Activated B cell treated with CpG ODN at 0.5 μM for 24 hours (primary cell): ENCODE data around the gene SCUBE3. TPM values are rescaled to one million over a fixed set of nuclear protein-coding genes. Genes with fewer than 3 reads are reported as not detected.

Source experiments
- ATAC-seq: fragments of 200-7000 bp; cut with Tn5 transposase; one replicate; pipeline ENCODE4 v1.10.0; 2021; ENCODE audit warnings: low read depth, mild to moderate bottlenecking, moderate library complexity
- CTCF ChIA-PET: fragments of 350-600 bp; sonication (Branson Sonifier 250); formaldehyde crosslinking; loops from one replicate; lab custom pipeline; 2021; ENCODE audit warnings: antibody characterized with exemption; lab: Charles Lee
- POLR2A ChIA-PET: fragments of 350-600 bp; sonication (Branson Sonifier 250); formaldehyde crosslinking; loops from one replicate; lab custom pipeline; 2021; ENCODE audit warnings: antibody characterized with exemption; lab: Charles Lee
- DNase-seq: peaks from one replicate; pipeline ENCODE4 v3.0.0; 2022
- H3K27ac Mint-ChIP-seq: one replicate; pipeline ENCODE4 v1.8.0; 2020; ENCODE audit warnings: mixed read lengths
- H3K27me3 Mint-ChIP-seq: one replicate; pipeline ENCODE4 v1.8.0; 2021; ENCODE audit warnings: mixed read lengths
- H3K36me3 Mint-ChIP-seq: one replicate; pipeline ENCODE4 v1.8.0; 2021; ENCODE audit warnings: low read depth, mixed read lengths
- H3K4me1 Mint-ChIP-seq: one replicate; pipeline ENCODE4 v1.8.0; 2021; ENCODE audit warnings: mixed read lengths
- H3K4me3 Mint-ChIP-seq: one replicate; pipeline ENCODE4 v1.8.0; 2020; ENCODE audit warnings: mild to moderate bottlenecking, mixed read lengths
- H3K9me3 Mint-ChIP-seq: one replicate; pipeline ENCODE4 v1.8.0; 2020; ENCODE audit warnings: mixed read lengths
- CTCF ChIP-seq: fragments of 200-600 bp; IDR thresholded peaks from one replicate; pipeline ENCODE4 v1.8.0; 2022; ENCODE audit warnings: antibody characterized with exemption, mild to moderate bottlenecking
- intact Hi-C: fragments of 100-400 bp; cut with micrococcal nuclease; formaldehyde crosslinking; loops from one replicate; pipeline ENCODE4 v1.15.1; 2024
- total RNA-seq: library from RNA; stranded (reverse); gene quantifications from 2 replicates; pipeline ENCODE4 v1.2.3, GENCODE V29; 2022

SCUBE3 gene
- total RNA-seq, 1 donor from 2014 or later = not detected

DNA sequence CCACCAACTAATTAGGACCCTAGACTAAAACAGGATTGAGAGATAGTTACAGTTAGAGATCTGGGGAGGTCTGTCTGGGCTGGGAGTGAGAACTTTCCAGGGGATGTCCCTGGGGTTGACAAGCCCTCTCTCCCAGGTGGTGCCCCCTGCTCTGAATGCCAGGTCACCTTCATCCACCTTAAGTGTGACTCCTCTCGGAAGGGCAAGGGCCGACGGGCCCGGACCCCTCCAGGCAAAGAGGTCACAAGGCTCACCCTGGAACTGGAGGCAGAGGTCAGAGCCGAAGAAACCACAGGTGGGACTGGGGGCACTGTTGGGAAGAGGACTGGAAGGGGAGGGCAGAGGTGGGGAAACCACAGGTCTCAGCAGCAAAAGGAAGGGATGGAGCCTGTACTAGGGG, 28.7 kb downstream of the SCUBE3 start:
- Mint-ChIP-seq H3K4me1 (no peaks in the 10 kb centered on the region), H3K27ac (no peak overlapping the region), H3K36me3 (peaks cover 15% of the 10 kb centered on the region), H3K4me3 (no peak overlapping the region), H3K9me3 (no peaks in the 10 kb centered on the region), H3K27me3 (no peaks in the 10 kb centered on the region)
- no peak for DNase-seq
- intact Hi-C loops = loop anchor here (5.0 kb wide), 2 partner anchors 780 to 995 kb away; partner anchors contain the start of gene SMIM29
- ATAC-seq = no peak
- POLR2A ChIA-PET = no interaction called here
- TF ChIP-seq CTCF = no peak
- CTCF ChIA-PET = interaction anchor here (1.3 to 3.3 kb wide), 2 partner anchors 17 to 783 kb away, joined by 4 to 12 read pairs; no protein-coding TSS in a partner anchor

GRCh38 chr6:35242906-35243305, 29.1 kb downstream of the SCUBE3 start:
- CTCF ChIA-PET = no interaction called here
- H3K27me3 Mint-ChIP-seq = no peaks in the 10 kb centered on the region
- H3K27ac Mint-ChIP-seq = no peak overlapping the region
- no peaks in the 10 kb centered on the region for H3K9me3 Mint-ChIP-seq
- DNase-seq = no peak
- H3K36me3 Mint-ChIP-seq = peaks cover 15% of the 10 kb centered on the region
- POLR2A ChIA-PET = no interaction called here
- H3K4me1 Mint-ChIP-seq = peaks cover 2% of the 10 kb centered on the region
- no peak for TF ChIP-seq CTCF
- intact Hi-C loops = loop anchor here (5.0 kb wide), 2 partner anchors 781 to 996 kb away; partner anchors contain the start of gene SMIM29
- no peak overlapping the region for H3K4me3 Mint-ChIP-seq
- no peak for ATAC-seq

GRCh38 chr6:35243386-35243958, 29.7 kb downstream of the SCUBE3 start:
- CTCF ChIA-PET = no interaction called here
- intact Hi-C loops = loop anchor here (5.0 kb wide), 2 partner anchors 781 to 996 kb away; partner anchors contain the start of gene SMIM29
- TF ChIP-seq CTCF = no peak
- H3K27me3 Mint-ChIP-seq = no peaks in the 10 kb centered on the region
- DNase-seq = no peak
- POLR2A ChIA-PET = no interaction called here
- no peak for ATAC-seq
- peaks cover 2% of the 10 kb centered on the region for H3K4me1 Mint-ChIP-seq
- no peaks in the 10 kb centered on the region for H3K9me3 Mint-ChIP-seq
- no peak overlapping the region for H3K27ac Mint-ChIP-seq
- no peak overlapping the region for H3K4me3 Mint-ChIP-seq
- peaks cover 15% of the 10 kb centered on the region for H3K36me3 Mint-ChIP-seq

- intact Hi-C loops = loop anchor here (5.0 kb wide), 2 partner anchors 782 to 997 kb away; partner anchors contain the start of gene SMIM29
- Mint-ChIP-seq H3K27ac (no peak overlapping the region), H3K4me1 (peaks cover 2% of the 10 kb centered on the region), H3K27me3 (no peaks in the 10 kb centered on the region), H3K9me3 (no peaks in the 10 kb centered on the region), H3K4me3 (no peak overlapping the region), H3K36me3 (peaks cover 15% of the 10 kb centered on the region)
- TF ChIP-seq CTCF = no peak
- ATAC-seq (no peak), DNase-seq (no peak)
- ChIA-PET POLR2A (no interaction called here), CTCF (interaction anchor here (1.4 kb wide), 1 partner anchor 14 kb away, joined by 3 read pairs; no protein-coding TSS in a partner anchor)
These were observed 30.8 kb downstream of the SCUBE3 start for GRCh38 chr6:35244551-35244950.

- no peak overlapping the region for H3K27ac Mint-ChIP-seq
- H3K4me3 Mint-ChIP-seq = no peak overlapping the region
- ATAC-seq (no peak), DNase-seq (no peak)
- no peak for TF ChIP-seq CTCF
- H3K36me3 Mint-ChIP-seq = peaks cover 16% of the 10 kb centered on the region
- peaks cover 2% of the 10 kb centered on the region for H3K4me1 Mint-ChIP-seq
- H3K9me3 Mint-ChIP-seq = no peaks in the 10 kb centered on the region
- POLR2A ChIA-PET = no interaction called here
- intact Hi-C loops = no loop called here
- H3K27me3 Mint-ChIP-seq = no peaks in the 10 kb centered on the region
- CTCF ChIA-PET = no interaction called here
These were observed 34.0 kb downstream of the SCUBE3 start for GRCh38 chr6:35247642-35248231.
